ENCODE results near the gene NFRKB. TPM values are rescaled to one million over a fixed set of nuclear protein-coding genes. Genes with fewer than 3 reads are reported as not detected.
A peak's percentile ranks its signal among the peaks of the same experiment; 100 is the strongest.
"Not testable (repeated sequence)": the region's sequence is repeated elsewhere in the genome, so short reads cannot be mapped to it uniquely, and the experiment has no call there.

NFRKB gene
- total RNA-seq, 1 donor from 2014 or later = 26.2 TPM

- DNase-seq (ENCODE audit: low read depth) = peak; percentile 4
These were observed 876 bp downstream of the NFRKB start for GRCh38 chr11:129894278-129895125.

- no peak for DNase-seq (ENCODE audit: low read depth)
These were observed 6.9 kb downstream of the NFRKB start for GRCh38 chr11:129888451-129888850.

GRCh38 chr11:129885381-129885780 is 10.0 kb downstream of the NFRKB start:
- no peak for DNase-seq (ENCODE audit: low read depth)

- no peak for DNase-seq (ENCODE audit: low read depth)
These were observed 10.8 kb downstream of the NFRKB start for GRCh38 chr11:129884581-129884980.

GRCh38 chr11:129881570-129882170 is 13.7 kb downstream of the NFRKB start:
- peak; percentile 4 for DNase-seq (ENCODE audit: low read depth)

- DNase-seq (ENCODE audit: low read depth) = no peak
These were observed 15.1 kb downstream of the NFRKB start for GRCh38 chr11:129880311-129880710.

GRCh38 chr11:129871914-129872313 is 23.5 kb downstream of the NFRKB start:
- no peak for DNase-seq (ENCODE audit: low read depth)

GRCh38 chr11:129868626-129869025 is 26.8 kb downstream of the NFRKB start:
- not testable (repeated sequence) for DNase-seq (ENCODE audit: low read depth)

GRCh38 chr11:129866311-129866710 is 29.1 kb downstream of the NFRKB start:
- peak; percentile 7 for DNase-seq (ENCODE audit: low read depth)

GRCh38 chr11:129865701-129866100 is 29.7 kb downstream of the NFRKB start:
- DNase-seq (ENCODE audit: low read depth) = no peak

GRCh38 chr11:129864811-129865210 is 30.6 kb downstream of the NFRKB start:
- no peak for DNase-seq (ENCODE audit: low read depth)

GRCh38 chr11:129861702-129862522 is 33.5 kb downstream of the NFRKB start:
- DNase-seq (ENCODE audit: low read depth) = peak; percentile 98

- DNase-seq (ENCODE audit: low read depth) = no peak
These were observed 39.3 kb downstream of the NFRKB start for GRCh38 chr11:129856036-129856435.

- DNase-seq (ENCODE audit: low read depth) = no peak
These were observed 40.3 kb downstream of the NFRKB start for GRCh38 chr11:129855086-129855485.

- DNase-seq (ENCODE audit: low read depth) = no peak
These were observed 41.1 kb downstream of the NFRKB start for GRCh38 chr11:129854232-129854805.

- DNase-seq (ENCODE audit: low read depth) = peak; percentile 59
These were observed 41.7 kb downstream of the NFRKB start for GRCh38 chr11:129853518-129854231.

- DNase-seq (ENCODE audit: low read depth) = no peak
These were observed 43.1 kb downstream of the NFRKB start for GRCh38 chr11:129852125-129852740.

GRCh38 chr11:129849447-129850130 is 45.8 kb downstream of the NFRKB start:
- no peak for DNase-seq (ENCODE audit: low read depth)

- DNase-seq (ENCODE audit: low read depth) = not testable (repeated sequence)
These were observed 48.0 kb downstream of the NFRKB start for GRCh38 chr11:129847361-129847760.
